Measurements from ENCODE around the gene WDR45B. TPM values are rescaled to one million over a fixed set of nuclear protein-coding genes. Genes with fewer than 3 reads are reported as not detected.

Gene WDR45B
- 105 and 108 TPM in 2 replicates for polyA plus RNA-seq (2011; rRNA removed)
- 43.0 and 51.4 TPM in 2 replicates for polyA minus RNA-seq (2011; rRNA and poly(A)+ RNA removed)

- CTCF ChIA-PET = no interaction called here
- TF ChIP-seq CTCF (IDR thresholded peaks at IDR 0.05; ENCODE audit: low read depth, low read length) = no peak
These were observed at the start of gene WDR45B for GRCh38 chr17:82648165-82648668. WDR45B (minus strand) TSS chr17:82648444; CDS start chr17:82648340, 104 bp downstream.

DNA sequence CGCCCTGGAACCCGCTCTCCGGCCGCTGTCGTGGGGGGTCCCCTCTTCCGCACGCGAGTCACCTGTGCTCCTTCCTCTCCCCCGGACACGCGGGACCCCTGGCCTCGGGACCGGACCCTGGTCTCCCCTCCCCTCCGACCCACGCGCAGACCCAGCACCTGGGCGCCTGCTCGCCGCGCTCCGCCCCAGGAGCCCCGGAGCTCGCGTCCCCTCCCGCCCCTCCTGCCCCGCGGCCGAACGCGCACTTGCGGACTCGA lies 49.5 kb upstream of the WDR45B start:
- POLR2A ChIA-PET = no interaction called here
- H3K27ac ChIP-seq (ENCODE audit: low read depth, low read length) = no peak overlapping the region
- CTCF ChIA-PET = no interaction called here
- H3K4me3 ChIP-seq (ENCODE audit: low read depth, low read length) = peak overlapping the region; percentile 69
- no peak for TF ChIP-seq CTCF (IDR thresholded peaks at IDR 0.05; ENCODE audit: low read depth, low read length)
- peaks cover 9% of the 10 kb centered on the region for H3K27me3 ChIP-seq (ENCODE audit: control insufficient read depth, insufficient read depth, low read length)
- no peak for DNase-seq (ENCODE audit: low read depth, low spot score)
- peaks cover 29% of the 10 kb centered on the region for H3K9me3 ChIP-seq (ENCODE audit: control insufficient read depth, insufficient read depth, low read length)

More at GRCh38 chr17:82648165-82648668, at the start of gene WDR45B:
- H3K9me3 ChIP-seq (ENCODE audit: control insufficient read depth, insufficient read depth, low read length) = no peaks in the 10 kb centered on the region
- peak within 1 kb of the TSS; percentile 89 for H3K4me3 ChIP-seq (ENCODE audit: low read depth, low read length)
- peak; percentile 95 for DNase-seq (ENCODE audit: low read depth, low spot score)
- no peaks in the 10 kb centered on the region for H3K27me3 ChIP-seq (ENCODE audit: control insufficient read depth, insufficient read depth, low read length)
- H3K27ac ChIP-seq (ENCODE audit: low read depth, low read length) = peak within 1 kb of the TSS; percentile 89
- POLR2A ChIA-PET = no interaction called here

GRCh38 chr17:82696916-82697807 lies 48.9 kb upstream of the WDR45B start:
- POLR2A ChIA-PET = no interaction called here
- peak overlapping the region; percentile 69 for H3K4me3 ChIP-seq (ENCODE audit: low read depth, low read length)
- TF ChIP-seq CTCF (IDR thresholded peaks at IDR 0.05; ENCODE audit: low read depth, low read length) = no peak
- peaks cover 29% of the 10 kb centered on the region for H3K9me3 ChIP-seq (ENCODE audit: control insufficient read depth, insufficient read depth, low read length)
- CTCF ChIA-PET = interaction anchor here (0.5 kb wide), 1 partner anchor 273 kb away, joined by 4 read pairs; no protein-coding TSS in a partner anchor
- no peak overlapping the region for H3K27ac ChIP-seq (ENCODE audit: low read depth, low read length)
- peaks cover 6% of the 10 kb centered on the region for H3K27me3 ChIP-seq (ENCODE audit: control insufficient read depth, insufficient read depth, low read length)
- DNase-seq (ENCODE audit: low read depth, low spot score) = no peak

GRCh38 chr17:82696259-82696658 lies 48.0 kb upstream of the WDR45B start:
- H3K27me3 ChIP-seq (ENCODE audit: control insufficient read depth, insufficient read depth, low read length) = peaks cover 6% of the 10 kb centered on the region
- POLR2A ChIA-PET = no interaction called here
- no peak for DNase-seq (ENCODE audit: low read depth, low spot score)
- H3K27ac ChIP-seq (ENCODE audit: low read depth, low read length) = no peak overlapping the region
- no peak for TF ChIP-seq CTCF (IDR thresholded peaks at IDR 0.05; ENCODE audit: low read depth, low read length)
- H3K4me3 ChIP-seq (ENCODE audit: low read depth, low read length) = no peak overlapping the region
- CTCF ChIA-PET = no interaction called here
- H3K9me3 ChIP-seq (ENCODE audit: control insufficient read depth, insufficient read depth, low read length) = peaks cover 29% of the 10 kb centered on the region

DNA sequence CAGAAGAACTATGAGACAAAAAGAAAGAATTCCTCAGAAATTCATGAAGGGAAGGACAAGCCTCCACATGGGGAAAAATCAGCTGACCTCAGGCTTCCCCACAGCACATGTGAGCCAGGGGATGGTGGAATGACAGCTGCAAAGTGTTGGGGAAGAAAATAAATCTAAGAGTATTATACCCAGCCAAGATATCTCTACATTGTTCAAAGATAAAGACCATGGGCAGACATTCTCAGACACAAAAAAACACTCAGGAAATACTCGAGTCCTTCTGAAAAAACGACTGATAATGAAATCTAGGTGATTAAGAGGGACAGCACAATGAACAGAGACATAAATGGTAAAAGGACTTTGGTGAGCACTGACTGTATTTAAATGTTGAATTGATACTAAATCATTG lies 46.4 kb upstream of the WDR45B start:
- CTCF ChIA-PET = no interaction called here
- no peak for TF ChIP-seq CTCF (IDR thresholded peaks at IDR 0.05; ENCODE audit: low read depth, low read length)
- no peak overlapping the region for H3K4me3 ChIP-seq (ENCODE audit: low read depth, low read length)

More for the DNA sequence above, 46.4 kb upstream of the WDR45B start:
- POLR2A ChIA-PET = no interaction called here
- Histone ChIP-seq H3K9me3 (ENCODE audit: control insufficient read depth, insufficient read depth, low read length) (peaks cover 29% of the 10 kb centered on the region), H3K27me3 (ENCODE audit: control insufficient read depth, insufficient read depth, low read length) (peaks cover 6% of the 10 kb centered on the region), H3K27ac (ENCODE audit: low read depth, low read length) (no peak overlapping the region)
- no peak for DNase-seq (ENCODE audit: low read depth, low spot score)

Data from AG04450 (cell line).